ENCODE results near the gene INTS11. TPM values are rescaled to one million over a fixed set of nuclear protein-coding genes. Genes with fewer than 3 reads are reported as not detected.

The INTS11 gene
- total RNA-seq, 1 donor from 2014 or later, result 151 TPM

DNA sequence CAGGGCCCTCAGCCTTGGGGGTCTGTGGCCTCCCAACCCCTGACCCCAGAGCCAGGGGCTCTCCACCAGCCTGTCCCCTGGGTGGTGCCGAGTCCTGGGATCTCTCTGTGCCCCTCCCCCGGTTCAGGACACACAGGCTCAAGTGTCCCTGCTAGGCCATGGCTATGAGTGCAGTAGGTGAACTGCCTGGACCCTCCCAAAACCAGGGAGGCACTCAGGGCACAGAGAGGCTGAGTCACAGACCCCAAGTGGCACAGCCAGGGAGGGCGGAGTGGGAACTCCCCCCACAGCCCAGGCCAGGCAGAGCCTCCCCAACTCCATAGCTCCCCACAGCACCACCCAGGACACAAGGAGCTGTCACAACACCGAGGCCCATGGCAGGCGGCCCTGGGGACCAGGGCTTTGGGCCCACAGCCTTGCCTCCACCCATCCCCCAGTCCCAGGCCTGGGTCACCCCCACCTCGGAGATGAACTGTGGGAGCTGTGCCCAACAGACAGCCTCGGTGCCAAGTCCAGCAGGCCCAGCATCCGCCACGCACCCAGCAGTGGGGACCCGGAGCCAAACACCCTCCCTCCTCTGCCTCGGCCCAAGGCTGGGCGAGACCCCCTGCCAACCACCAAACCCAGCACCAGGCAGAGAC is 21.5 kb upstream of the INTS11 start:
- H3K36me3 Mint-ChIP-seq (ENCODE audit: low read depth), result peaks cover 3% of the 10 kb centered on the region
- H3K27ac Mint-ChIP-seq, result no peak overlapping the region
- ChIA-PET POLR2A (no interaction called here), CTCF (no interaction called here)
- H3K4me3 Mint-ChIP-seq, result no peak overlapping the region
- no peak for TF ChIP-seq CTCF (IDR thresholded peaks at IDR 0.05)
- no peaks in the 10 kb centered on the region for H3K27me3 Mint-ChIP-seq
- ATAC-seq (ENCODE audit: low read depth) (no peak), DNase-seq (no peak)
- intact Hi-C loops (cut with micrococcal nuclease), result no loop called here
- H3K9me3 Mint-ChIP-seq, result no peaks in the 10 kb centered on the region
- H3K4me1 Mint-ChIP-seq, result peaks cover 13% of the 10 kb centered on the region

GRCh38 chr1:1345384-1345783 is 20.9 kb upstream of the INTS11 start:
- Mint-ChIP-seq H3K4me3 (no peak overlapping the region), H3K27me3 (no peaks in the 10 kb centered on the region)
- POLR2A ChIA-PET, result no interaction called here

DNA sequence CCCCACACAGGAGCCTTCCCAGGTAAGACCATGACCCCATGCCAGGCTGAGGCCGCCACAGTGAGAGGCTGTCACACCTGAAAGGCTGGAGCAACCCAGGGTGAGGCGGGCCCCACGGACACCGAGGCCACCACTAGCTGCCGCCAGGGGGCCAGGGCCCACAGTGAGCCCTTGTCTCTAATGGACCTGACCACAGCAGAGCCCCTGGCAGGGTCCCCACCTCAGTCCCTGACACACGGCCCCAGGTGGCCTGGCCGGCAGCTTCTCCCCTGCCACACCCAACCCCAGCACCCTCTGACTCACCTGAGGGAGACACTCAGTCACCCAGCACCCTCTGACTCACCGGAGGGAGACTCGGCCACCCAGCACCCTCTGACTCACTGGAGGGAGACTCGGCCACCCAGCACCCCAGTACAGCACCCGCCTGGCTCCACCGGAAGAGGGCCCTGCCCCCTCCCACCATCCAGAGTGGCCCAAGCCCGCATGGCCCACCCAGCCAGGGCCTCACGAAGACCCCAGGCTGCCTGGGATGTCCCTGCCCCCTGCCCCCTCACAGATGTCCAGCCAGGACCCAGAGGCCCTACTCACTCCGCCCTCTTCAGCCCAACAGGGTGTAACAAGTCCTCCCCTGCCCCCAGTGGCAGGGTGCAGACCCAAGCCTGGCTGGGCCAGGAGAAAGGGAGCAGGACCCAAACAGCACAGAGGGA is 20.3 kb upstream of the INTS11 start:
- ChIA-PET CTCF (no interaction called here), POLR2A (no interaction called here)
- H3K4me3 Mint-ChIP-seq, result no peak overlapping the region
- H3K27me3 Mint-ChIP-seq, result no peaks in the 10 kb centered on the region
- no peak for TF ChIP-seq CTCF (IDR thresholded peaks at IDR 0.05)
- H3K27ac Mint-ChIP-seq, result no peak overlapping the region
- intact Hi-C loops (cut with micrococcal nuclease), result no loop called here
- DNase-seq (no peak), ATAC-seq (ENCODE audit: low read depth) (no peak)
- no peaks in the 10 kb centered on the region for H3K9me3 Mint-ChIP-seq
- peaks cover 13% of the 10 kb centered on the region for H3K4me1 Mint-ChIP-seq
- H3K36me3 Mint-ChIP-seq (ENCODE audit: low read depth), result peaks cover 9% of the 10 kb centered on the region

More at GRCh38 chr1:1345384-1345783, 20.9 kb upstream of the INTS11 start:
- CTCF ChIA-PET, result no interaction called here
- H3K4me1 Mint-ChIP-seq, result peaks cover 13% of the 10 kb centered on the region
- intact Hi-C loops (cut with micrococcal nuclease), result no loop called here
- H3K9me3 Mint-ChIP-seq, result no peaks in the 10 kb centered on the region
- no peak overlapping the region for H3K27ac Mint-ChIP-seq
- peaks cover 5% of the 10 kb centered on the region for H3K36me3 Mint-ChIP-seq (ENCODE audit: low read depth)
- TF ChIP-seq CTCF (IDR thresholded peaks at IDR 0.05), result no peak
- DNase-seq (no peak), ATAC-seq (ENCODE audit: low read depth) (no peak)

DNA sequence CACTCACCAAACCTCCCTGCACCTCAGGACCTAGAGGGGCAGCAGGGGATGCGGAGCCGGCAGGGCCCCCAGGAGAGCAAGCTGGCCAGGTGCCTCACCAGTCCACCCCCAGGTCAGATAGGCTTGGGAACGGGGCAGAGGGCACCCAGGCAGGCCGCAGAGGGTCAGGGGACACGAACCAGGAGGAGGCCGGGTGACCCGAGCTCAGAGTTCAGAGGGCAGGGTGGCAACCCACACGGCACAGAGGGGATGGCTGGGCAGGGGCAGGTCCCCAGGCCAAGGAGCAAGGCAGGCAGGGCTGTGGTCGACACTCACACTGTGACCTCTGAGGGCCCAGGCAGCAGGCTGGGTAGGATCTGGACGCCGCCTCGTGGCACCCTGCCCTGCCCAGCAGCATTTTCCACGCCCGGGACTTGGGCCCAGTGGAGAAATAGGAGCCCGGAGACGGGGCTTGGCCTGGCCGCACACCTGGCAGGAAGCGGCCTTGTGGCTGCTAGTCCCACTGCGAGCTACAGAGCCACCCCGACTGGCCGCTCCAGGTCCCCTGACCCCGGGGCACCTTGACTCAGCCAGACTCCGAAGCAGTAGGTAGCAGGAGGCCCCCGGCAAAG is 19.5 kb upstream of the INTS11 start:
- H3K4me3 Mint-ChIP-seq, result no peak overlapping the region
- ChIA-PET CTCF (no interaction called here), POLR2A (no interaction called here)
- no peak for TF ChIP-seq CTCF (IDR thresholded peaks at IDR 0.05)
- ATAC-seq (ENCODE audit: low read depth) (no peak), DNase-seq (no peak)
- no peaks in the 10 kb centered on the region for H3K27me3 Mint-ChIP-seq
- no peak overlapping the region for H3K27ac Mint-ChIP-seq
- H3K9me3 Mint-ChIP-seq, result no peaks in the 10 kb centered on the region
- peaks cover 13% of the 10 kb centered on the region for H3K4me1 Mint-ChIP-seq
- H3K36me3 Mint-ChIP-seq (ENCODE audit: low read depth), result peaks cover 12% of the 10 kb centered on the region
- intact Hi-C loops (cut with micrococcal nuclease), result no loop called here

GRCh38 chr1:1342584-1343115 is 18.2 kb upstream of the INTS11 start:
- POLR2A ChIA-PET, result no interaction called here
- no peak for DNase-seq

More at GRCh38 chr1:1342584-1343115, 18.2 kb upstream of the INTS11 start:
- H3K9me3 Mint-ChIP-seq, result no peaks in the 10 kb centered on the region
- H3K36me3 Mint-ChIP-seq (ENCODE audit: low read depth), result peaks cover 15% of the 10 kb centered on the region
- intact Hi-C loops (cut with micrococcal nuclease), result no loop called here
- TF ChIP-seq CTCF (IDR thresholded peaks at IDR 0.05), result no peak
- no peaks in the 10 kb centered on the region for H3K27me3 Mint-ChIP-seq
- peaks cover 7% of the 10 kb centered on the region for H3K4me1 Mint-ChIP-seq
- no peak for ATAC-seq (ENCODE audit: low read depth)
- no peak overlapping the region for H3K4me3 Mint-ChIP-seq
- CTCF ChIA-PET, result no interaction called here
- no peak overlapping the region for H3K27ac Mint-ChIP-seq
